HCT116 (cell line): ENCODE data around the gene P2RY12. TPM values are rescaled to one million over a fixed set of nuclear protein-coding genes. Genes with fewer than 3 reads are reported as not detected.

ENCODE experiments used
- ATAC-seq: fragments of 200-7000 bp; cut with Tn5 transposase; 2 replicates; pipeline ENCODE4 v1.9.1; 2020; ENCODE audit warnings: mild to moderate bottlenecking, moderate library complexity
- BruUV-seq: library from RNA; stranded (reverse); fragments of 400-500 nt; replicated peaks from 2 replicates; lab custom pipeline; 2021; lab: Mats Ljungman, UMichigan
- CTCF ChIA-PET: fragments of 300-600 bp; sonication (Branson Sonifier 250); formaldehyde crosslinking; loops from one replicate; lab custom pipeline; 2021; ENCODE audit warnings: antibody characterized with exemption; lab: Charles Lee
- POLR2A ChIA-PET: fragments of 300-600, 350-600 bp; sonication (Branson Sonifier 250); formaldehyde crosslinking; loops from one replicate; lab custom pipeline; 2021; ENCODE audit warnings: antibody characterized with exemption; lab: Charles Lee
- RAD21 ChIA-PET, 2 experiments: fragments of 300-600 bp; sonication (Branson Sonifier 250); formaldehyde crosslinking; loops; one replicate each; lab custom pipeline; 2023; ENCODE audit warnings: low total read pairs in 2 of 2; ENCODE audit not compliant: uncharacterized antibody in 2 of 2, unreplicated experiment in 2 of 2, low non-redundant PET in 1 of 2; lab: Charles Lee
- DNase-seq: peaks from one replicate; pipeline ENCODE4 v3.0.0-alpha.2; 2010; ENCODE audit warnings: low read depth, low spot score
- H2AFZ ChIP-seq: fragments of 200-600 bp; shearing (Covaris generic), sonication (generic); 2 replicates; pipeline ENCODE4 v1.6.1; 2017; ENCODE audit warnings: low read depth, mixed run types, mixed read lengths, antibody characterized with exemption, low read length; ENCODE audit not compliant: poor library complexity, severe bottlenecking
- H3K27ac ChIP-seq: 2 replicates; pipeline ENCODE4 v1.5.1; 2012; ENCODE audit warnings: low read depth, low read length
- H3K27me3 ChIP-seq: fragments of 200-600 bp; sonication (generic); 2 replicates; pipeline ENCODE4 v1.6.1; 2016; ENCODE audit warnings: mixed run types, low read length, mixed read lengths; ENCODE audit not compliant: insufficient read depth
- H3K36me3 ChIP-seq, 2 experiments: fragments of 200-500 bp in 1 of 2; fragments of 200-600 bp in 1 of 2; sonication (Bioruptor generic) in 1 of 2; sonication (generic) in 1 of 2; 2 replicates each; pipeline versions ENCODE4 v1.5.1 to v1.6.1; 2014 to 2016; ENCODE audit warnings: low read length in 2 of 2, inconsistent platforms in 1 of 2, mixed read lengths in 1 of 2, mixed run types in 1 of 2; ENCODE audit not compliant: insufficient read depth in 2 of 2, control insufficient read depth in 1 of 2
- H3K4me1 ChIP-seq, 2 experiments: fragments of 200-600 bp in 1 of 2; sonication (generic) in 1 of 2; 2 replicates each; pipeline versions ENCODE4 v1.5.1 to v1.6.1; 2012 to 2017; ENCODE audit warnings: low read length in 2 of 2, inconsistent platforms in 1 of 2, mild to moderate bottlenecking in 1 of 2, mixed read lengths in 1 of 2, mixed run types in 1 of 2, moderate library complexity in 1 of 2; ENCODE audit not compliant: insufficient read depth in 2 of 2, control insufficient read depth in 1 of 2
- H3K4me2 ChIP-seq: fragments of 200-600 bp; sonication (generic); 2 replicates; pipeline ENCODE4 v1.6.1; 2017; ENCODE audit warnings: mixed run types, low read length, mixed read lengths
- H3K4me3 ChIP-seq, 2 experiments: fragments of 200-600 bp in 1 of 2; sonication (generic) in 1 of 2; replicated peaks in 1 of 2; 2 replicates each; pipeline ENCODE4 v1.5.1; 2011 to 2016; ENCODE audit warnings: low read length in 2 of 2, control low read depth in 1 of 2, low read depth in 1 of 2, mild to moderate bottlenecking in 1 of 2, mixed read lengths in 1 of 2, mixed run types in 1 of 2
- H3K79me2 ChIP-seq: fragments of 200-600 bp; sonication (generic); 2 replicates; pipeline ENCODE4 v1.6.1; 2017; ENCODE audit warnings: mild to moderate bottlenecking, mixed run types, low read length, moderate library complexity, mixed read lengths; ENCODE audit not compliant: insufficient read depth
- H3K9ac ChIP-seq: fragments of 200-600 bp; sonication (generic); 2 replicates; pipeline ENCODE4 v1.6.1; 2016; ENCODE audit warnings: low read length, mixed read lengths
- H3K9me2 ChIP-seq: fragments of 200-600 bp; sonication (generic), shearing (Covaris generic); 2 replicates; pipeline ENCODE4 v1.6.1; 2017; ENCODE audit warnings: mixed run types, mild to moderate bottlenecking, moderate library complexity; ENCODE audit not compliant: insufficient read depth
- H3K9me3 ChIP-seq, 2 experiments: fragments of 200-500 bp in 1 of 2; fragments of 200-600 bp in 1 of 2; sonication (Bioruptor generic) in 1 of 2; sonication (generic) in 1 of 2; 2 replicates each; pipeline ENCODE4 v1.6.1; 2014 to 2017; ENCODE audit warnings: low read length in 2 of 2, mixed read lengths in 2 of 2, inconsistent platforms in 1 of 2, low read depth in 1 of 2, mild to moderate bottlenecking in 1 of 2, mixed run types in 1 of 2, moderate library complexity in 1 of 2; ENCODE audit not compliant: control insufficient read depth in 1 of 2, insufficient read depth in 1 of 2
- H4K20me1 ChIP-seq: fragments of 200-600 bp; sonication (generic), shearing (Covaris generic); 2 replicates; pipeline ENCODE4 v1.6.1; 2017; ENCODE audit warnings: mixed run types, mild to moderate bottlenecking, moderate library complexity; ENCODE audit not compliant: insufficient read depth
- CBX3 ChIP-seq: IDR thresholded peaks from 2 replicates; pipeline ENCODE4 v1.6.1; 2012; ENCODE audit warnings: low read depth
- CEBPB ChIP-seq: IDR thresholded peaks from 2 replicates; pipeline ENCODE4 v1.6.1; 2012; ENCODE audit warnings: low read depth
- EGR1 ChIP-seq: IDR thresholded peaks from 2 replicates; pipeline ENCODE4 v1.6.1; 2012; ENCODE audit warnings: low read depth
- EZH2 ChIP-seq: fragments of 200-600 bp; sonication (generic); IDR thresholded peaks from 2 replicates; pipeline ENCODE4 v1.6.1; 2017; ENCODE audit warnings: antibody characterized with exemption, mixed run types
- EZH2phosphoT487 ChIP-seq: fragments of 200-600 bp; IDR thresholded peaks from 2 replicates; pipeline ENCODE4 v1.6.1; 2018; ENCODE audit warnings: antibody characterized with exemption, borderline replicate concordance
- FOSL1 ChIP-seq: IDR thresholded peaks from 2 replicates; pipeline ENCODE4 v1.6.1; 2012; ENCODE audit warnings: low read depth
- JUND ChIP-seq: IDR thresholded peaks from 2 replicates; pipeline ENCODE4 v1.6.1; 2012
- RAD21 ChIP-seq: IDR thresholded peaks from 2 replicates; pipeline ENCODE4 v1.6.1; 2012; ENCODE audit warnings: low read depth, mild to moderate bottlenecking
- SIN3A ChIP-seq: IDR thresholded peaks from 2 replicates; pipeline ENCODE4 v1.6.1; 2012; ENCODE audit warnings: low read depth
- SRF ChIP-seq: IDR thresholded peaks from 2 replicates; pipeline ENCODE4 v1.6.1; 2012; ENCODE audit warnings: low read depth
- TCF7L2 ChIP-seq: IDR thresholded peaks from 2 replicates; pipeline ENCODE4 v1.7.0; 2011; ENCODE audit warnings: borderline replicate concordance, inconsistent platforms; ENCODE audit not compliant: insufficient read depth, insufficient read length; ENCODE audit errors: extremely low read depth
- ZFX ChIP-seq: fragments of 450-650 bp; IDR thresholded peaks from 2 replicates; pipeline ENCODE4 v1.6.1; 2017
- intact Hi-C: fragments of 100-400 bp; cut with micrococcal nuclease; formaldehyde crosslinking; loops from 2 replicates; pipeline ENCODE4 v1.10.0; 2022
- total RNA-seq: library from RNA; stranded (reverse); gene quantifications from one replicate; pipeline ENCODE4 v1.2.1, GENCODE V29; 2021; ENCODE audit not compliant: unreplicated experiment
- TF ChIP-seq, protein P1 (sequence below): IDR thresholded peaks from 2 replicates; pipeline ENCODE4 v1.6.1; 2012
- TF ChIP-seq, protein P2 (sequence below): IDR thresholded peaks from 2 replicates; pipeline ENCODE4 v1.6.1; 2012
- TF ChIP-seq, protein P3 (sequence below), 3 experiments: fragments of 200-600 bp in 1 of 3; sonication (generic) in 1 of 3; IDR thresholded peaks in 2 of 3; conservative IDR thresholded peaks in 1 of 3; 2 replicates each; pipeline ENCODE4 v1.5.1; 2012 to 2017; ENCODE audit warnings: low read depth in 2 of 3, low read length in 2 of 3, antibody characterized with exemption in 1 of 3, borderline replicate concordance in 1 of 3, control low read depth in 1 of 3, mild to moderate bottlenecking in 1 of 3, mixed read lengths in 1 of 3, mixed run types in 1 of 3, moderate library complexity in 1 of 3; ENCODE audit not compliant: insufficient read depth in 1 of 3

P2RY12 gene
- total RNA-seq, 1 experiment from 2014 or later: not detected

GRCh38 chr3:151366993-151367392, 17.6 kb downstream of the P2RY12 start:
- no peaks in the 10 kb centered on the region for H3K9me2 ChIP-seq
- H3K9me3 ChIP-seq: no peaks in the 10 kb centered on the region
- DNase-seq (no peak), ATAC-seq (no peak)
- no peak overlapping the region for H3K4me2 ChIP-seq
- H3K36me3 ChIP-seq: no peaks in the 10 kb centered on the region
- no peaks in the 10 kb centered on the region for H4K20me1 ChIP-seq
- RAD21 ChIA-PET: no interaction called here
- BruUV-seq: no TSS peak
- intact Hi-C loops: no loop called here
- H2AFZ ChIP-seq: no peak overlapping the region
- no peaks in the 10 kb centered on the region for H3K4me1 ChIP-seq
- no peaks in the 10 kb centered on the region for H3K79me2 ChIP-seq
- H3K27ac ChIP-seq: no peak overlapping the region
- no peaks in the 10 kb centered on the region for H3K27me3 ChIP-seq
- no peak overlapping the region for H3K9ac ChIP-seq
- CTCF ChIA-PET: no interaction called here
- TF ChIP-seq SIN3A: no peak
- TF ChIP-seq, protein P1, sequence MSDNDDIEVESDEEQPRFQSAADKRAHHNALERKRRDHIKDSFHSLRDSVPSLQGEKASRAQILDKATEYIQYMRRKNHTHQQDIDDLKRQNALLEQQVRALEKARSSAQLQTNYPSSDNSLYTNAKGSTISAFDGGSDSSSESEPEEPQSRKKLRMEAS: no peak
- TF ChIP-seq TCF7L2: no peak
- no peak for TF ChIP-seq RAD21
- no peak for TF ChIP-seq EZH2phosphoT487
- TF ChIP-seq, protein P2, sequence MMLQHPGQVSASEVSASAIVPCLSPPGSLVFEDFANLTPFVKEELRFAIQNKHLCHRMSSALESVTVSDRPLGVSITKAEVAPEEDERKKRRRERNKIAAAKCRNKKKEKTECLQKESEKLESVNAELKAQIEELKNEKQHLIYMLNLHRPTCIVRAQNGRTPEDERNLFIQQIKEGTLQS: no peak
- no peak for TF ChIP-seq FOSL1
- TF ChIP-seq, protein P3, sequence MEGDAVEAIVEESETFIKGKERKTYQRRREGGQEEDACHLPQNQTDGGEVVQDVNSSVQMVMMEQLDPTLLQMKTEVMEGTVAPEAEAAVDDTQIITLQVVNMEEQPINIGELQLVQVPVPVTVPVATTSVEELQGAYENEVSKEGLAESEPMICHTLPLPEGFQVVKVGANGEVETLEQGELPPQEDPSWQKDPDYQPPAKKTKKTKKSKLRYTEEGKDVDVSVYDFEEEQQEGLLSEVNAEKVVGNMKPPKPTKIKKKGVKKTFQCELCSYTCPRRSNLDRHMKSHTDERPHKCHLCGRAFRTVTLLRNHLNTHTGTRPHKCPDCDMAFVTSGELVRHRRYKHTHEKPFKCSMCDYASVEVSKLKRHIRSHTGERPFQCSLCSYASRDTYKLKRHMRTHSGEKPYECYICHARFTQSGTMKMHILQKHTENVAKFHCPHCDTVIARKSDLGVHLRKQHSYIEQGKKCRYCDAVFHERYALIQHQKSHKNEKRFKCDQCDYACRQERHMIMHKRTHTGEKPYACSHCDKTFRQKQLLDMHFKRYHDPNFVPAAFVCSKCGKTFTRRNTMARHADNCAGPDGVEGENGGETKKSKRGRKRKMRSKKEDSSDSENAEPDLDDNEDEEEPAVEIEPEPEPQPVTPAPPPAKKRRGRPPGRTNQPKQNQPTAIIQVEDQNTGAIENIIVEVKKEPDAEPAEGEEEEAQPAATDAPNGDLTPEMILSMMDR (IDR thresholded peaks at IDR 0.05 in 2 of 3, conservative IDR thresholded peaks at IDR 0.05 in 1 of 3; ENCODE audit: borderline replicate concordance in 1 of 3, insufficient read depth in 1 of 3, low read depth in 2 of 3, low read length in 2 of 3): no peak
- no peak for TF ChIP-seq ZFX
- no peak for TF ChIP-seq CBX3
- no peak for TF ChIP-seq EGR1
- no peak for TF ChIP-seq JUND
- no peak for TF ChIP-seq CEBPB
- TF ChIP-seq SRF: no peak
- no peak for TF ChIP-seq EZH2
- POLR2A ChIA-PET: no interaction called here
- no peak overlapping the region for H3K4me3 ChIP-seq
